GM12874 (cell line): ENCODE measurements around the gene SMYD3.

Experiments
- CTCF ChIP-seq: IDR thresholded peaks from 2 replicates; pipeline ENCODE4 v1.5.1; 2011; ENCODE audit warnings: low read depth, mild to moderate bottlenecking, control low read depth, low read length, moderate library complexity; ENCODE audit not compliant: insufficient read depth

The SMYD3 gene

DNA sequence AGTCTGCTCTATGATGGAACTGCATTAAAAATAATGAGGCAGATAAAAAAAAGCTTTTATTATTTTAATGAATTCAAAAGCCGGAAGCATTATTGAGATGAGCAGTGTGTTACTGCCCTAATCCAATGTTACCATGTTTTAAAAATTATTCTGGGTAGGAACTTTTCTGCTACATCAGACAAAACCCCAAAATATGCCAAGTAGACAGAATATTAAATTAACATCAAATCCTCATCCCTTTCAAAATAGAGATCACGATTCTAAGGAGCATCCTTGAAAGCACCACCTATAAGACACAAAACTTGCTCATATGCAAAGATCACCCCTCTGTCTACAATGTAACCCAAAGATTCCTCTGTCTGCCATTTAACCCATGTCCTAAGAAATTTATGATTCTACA is 357.5 kb downstream of the SMYD3 start:
- TF ChIP-seq CTCF, result no peak

DNA sequence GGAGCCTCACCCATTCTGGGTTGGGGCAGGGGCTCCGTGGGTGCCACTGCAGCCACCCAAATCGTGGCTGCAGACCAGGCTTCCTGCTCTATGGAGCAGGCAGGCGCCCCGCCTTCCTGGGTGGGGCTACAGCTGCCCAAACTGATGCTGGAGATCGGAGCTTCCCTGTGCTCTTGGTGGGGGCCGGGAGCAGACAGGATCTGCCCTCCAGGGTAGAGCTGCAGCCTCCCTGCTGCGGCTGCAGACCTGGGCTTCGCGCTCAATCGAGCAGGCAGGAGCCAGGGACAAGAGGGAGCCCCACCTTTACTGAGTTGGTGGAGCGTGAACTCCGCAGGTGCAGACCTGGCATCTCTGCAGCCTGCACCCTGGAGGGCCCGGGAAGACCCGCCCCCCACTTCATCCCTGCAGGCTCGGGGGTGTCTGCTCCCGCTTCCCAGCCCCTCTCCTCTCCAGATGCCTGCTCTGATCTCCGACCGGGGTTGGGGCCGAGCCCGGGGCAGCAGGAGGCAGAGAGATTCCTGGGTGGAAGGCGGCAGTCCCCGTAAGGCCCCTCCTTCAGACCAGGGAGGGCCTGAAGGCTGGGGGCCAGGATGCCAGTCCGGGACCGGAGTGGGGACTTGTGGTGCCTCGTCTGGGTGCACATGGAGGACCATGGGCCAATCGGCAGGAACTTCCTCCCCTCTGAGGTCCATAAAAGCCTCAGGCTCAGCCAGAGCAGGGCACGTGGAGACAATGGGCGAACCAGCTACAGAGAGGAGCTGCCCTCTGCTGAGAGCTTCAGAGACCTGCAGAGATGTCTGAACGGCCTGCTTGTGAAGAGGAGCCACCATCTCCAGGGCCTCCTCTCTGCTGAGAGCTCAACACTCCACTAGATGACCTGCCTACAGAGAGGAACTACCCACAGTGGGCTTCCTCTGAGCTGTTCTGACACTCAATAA is 359.3 kb downstream of the SMYD3 start:
- TF ChIP-seq CTCF, result no peak

- no peak for TF ChIP-seq CTCF
These were observed 360.1 kb downstream of the SMYD3 start for GRCh38 chr1:246146804-246147523.

GRCh38 chr1:246145900-246146299 is 361.2 kb downstream of the SMYD3 start:
- no peak for TF ChIP-seq CTCF

- no peak for TF ChIP-seq CTCF
These were observed 362.1 kb downstream of the SMYD3 start for GRCh38 chr1:246144931-246145330.

DNA sequence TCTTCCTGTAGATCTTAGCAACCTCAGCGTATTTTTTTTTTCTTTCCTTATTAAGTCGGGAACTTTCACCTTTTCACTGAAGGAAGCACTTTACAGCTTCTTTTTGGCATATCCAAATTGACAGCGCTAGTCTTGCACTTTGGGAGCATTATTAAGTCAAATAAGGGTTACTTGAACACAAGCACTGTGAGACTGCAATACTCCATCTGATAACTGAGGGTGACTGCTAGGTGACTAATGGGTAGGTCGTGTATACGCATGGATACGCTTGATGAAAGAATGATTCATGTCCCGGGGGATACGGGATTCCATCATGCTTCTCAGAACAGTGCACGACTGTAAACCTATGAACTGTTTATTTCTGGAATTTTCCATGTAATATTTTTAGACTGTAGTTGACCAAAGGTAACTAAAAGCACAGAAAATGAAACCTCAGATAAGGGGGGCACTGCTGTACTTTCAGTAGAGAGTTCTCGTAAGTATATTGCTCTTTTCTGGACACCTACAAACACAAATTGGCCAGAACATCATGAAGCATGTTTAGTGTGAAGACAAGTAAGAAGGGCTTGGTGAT is 364.7 kb downstream of the SMYD3 start:
- no peak for TF ChIP-seq CTCF

DNA sequence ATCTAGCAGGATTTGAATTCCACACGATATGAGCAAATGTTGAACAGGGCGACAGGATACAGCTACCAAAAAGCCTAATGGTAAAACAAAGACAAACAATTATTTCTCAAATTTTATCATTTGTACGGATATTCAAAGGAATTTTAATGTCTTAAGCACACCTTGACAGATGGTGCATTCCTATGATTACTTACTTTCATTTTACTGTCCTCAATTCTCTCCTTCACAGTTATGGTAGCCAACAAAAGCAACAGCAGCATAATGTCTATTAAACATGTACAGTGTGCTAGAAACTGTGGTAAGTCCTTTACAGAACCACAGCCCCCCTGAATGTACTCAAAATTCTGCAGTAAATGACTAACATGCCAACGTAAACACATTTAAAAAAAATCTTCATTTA is 365.8 kb downstream of the SMYD3 start:
- no peak for TF ChIP-seq CTCF
